ENCODE data around the gene PRM2. TPM values are rescaled to one million over a fixed set of nuclear protein-coding genes. Genes with fewer than 3 reads are reported as not detected.

The PRM2 gene
- total RNA-seq, 6 experiments from 2014 or later = not detected

DNA sequence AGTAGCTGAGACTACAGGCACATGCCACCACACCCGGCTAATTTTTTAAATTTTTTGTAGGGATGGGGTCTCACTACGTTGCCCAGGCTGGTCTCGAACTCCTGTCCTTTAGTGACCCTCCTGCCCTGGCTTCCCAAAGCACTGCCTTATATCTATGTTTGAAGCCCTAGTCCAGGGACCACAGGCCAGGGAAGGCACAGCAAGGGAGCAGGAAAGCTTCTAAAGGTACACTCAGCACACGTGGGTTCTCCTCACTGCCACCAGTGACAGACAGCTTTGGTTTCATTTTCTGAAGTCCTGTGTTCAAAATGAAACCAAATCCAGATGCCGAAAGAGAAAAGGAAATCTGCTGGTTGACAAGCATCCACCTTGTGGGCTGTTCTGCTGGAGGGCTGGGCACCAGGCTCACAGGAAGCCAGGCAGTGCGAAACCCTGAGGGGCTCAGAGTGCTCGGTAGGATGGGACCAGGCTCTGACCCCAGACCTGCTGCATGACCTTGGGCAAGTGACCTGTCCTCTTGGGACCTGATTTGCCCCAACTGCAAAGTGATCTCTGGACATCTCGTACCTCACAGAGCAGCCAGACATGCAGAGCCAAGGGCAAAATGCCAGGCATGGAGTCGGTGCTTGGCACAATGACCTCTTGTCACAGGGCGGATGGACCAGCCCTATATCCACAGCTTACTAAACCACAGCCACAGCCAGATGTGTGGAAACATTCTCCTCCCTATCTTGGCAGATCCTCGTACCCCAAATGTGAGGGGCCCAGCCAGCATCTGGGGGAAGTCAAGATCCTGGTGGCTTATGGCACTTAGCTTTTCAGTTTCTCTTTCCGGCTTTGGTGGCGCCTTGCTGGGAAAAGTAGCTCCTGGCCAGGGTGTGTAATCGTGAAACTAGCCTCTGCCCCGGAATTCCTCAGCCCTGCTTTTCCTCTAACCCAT is 17.5 kb downstream of the PRM2 start:
- TF ChIP-seq, protein P1, sequence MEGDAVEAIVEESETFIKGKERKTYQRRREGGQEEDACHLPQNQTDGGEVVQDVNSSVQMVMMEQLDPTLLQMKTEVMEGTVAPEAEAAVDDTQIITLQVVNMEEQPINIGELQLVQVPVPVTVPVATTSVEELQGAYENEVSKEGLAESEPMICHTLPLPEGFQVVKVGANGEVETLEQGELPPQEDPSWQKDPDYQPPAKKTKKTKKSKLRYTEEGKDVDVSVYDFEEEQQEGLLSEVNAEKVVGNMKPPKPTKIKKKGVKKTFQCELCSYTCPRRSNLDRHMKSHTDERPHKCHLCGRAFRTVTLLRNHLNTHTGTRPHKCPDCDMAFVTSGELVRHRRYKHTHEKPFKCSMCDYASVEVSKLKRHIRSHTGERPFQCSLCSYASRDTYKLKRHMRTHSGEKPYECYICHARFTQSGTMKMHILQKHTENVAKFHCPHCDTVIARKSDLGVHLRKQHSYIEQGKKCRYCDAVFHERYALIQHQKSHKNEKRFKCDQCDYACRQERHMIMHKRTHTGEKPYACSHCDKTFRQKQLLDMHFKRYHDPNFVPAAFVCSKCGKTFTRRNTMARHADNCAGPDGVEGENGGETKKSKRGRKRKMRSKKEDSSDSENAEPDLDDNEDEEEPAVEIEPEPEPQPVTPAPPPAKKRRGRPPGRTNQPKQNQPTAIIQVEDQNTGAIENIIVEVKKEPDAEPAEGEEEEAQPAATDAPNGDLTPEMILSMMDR (IDR thresholded peaks at IDR 0.05) = no peak
- no peak overlapping the region for H3K27ac Mint-ChIP-seq
- peaks cover 6% of the 10 kb centered on the region for H3K27me3 Mint-ChIP-seq (ENCODE audit: insufficient read depth)
- peaks cover 27% of the 10 kb centered on the region for H3K4me1 Mint-ChIP-seq (ENCODE audit: low read depth)
- peak overlapping the region; percentile 47; the same call in 1 of the 2 replicates for H3K4me3 Mint-ChIP-seq
- no peaks in the 10 kb centered on the region for H3K9me3 Mint-ChIP-seq
- no peak for DNase-seq
- no peaks in the 10 kb centered on the region for H3K36me3 Mint-ChIP-seq (ENCODE audit: low read depth)

GRCh38 chr16:11257131-11257938 is 18.9 kb downstream of the PRM2 start:
- H3K9me3 Mint-ChIP-seq = no peaks in the 10 kb centered on the region
- DNase-seq = peak; percentile 75
- H3K27me3 Mint-ChIP-seq (ENCODE audit: insufficient read depth) = peaks cover under 1% of the 10 kb centered on the region; the same call in 1 of the 2 replicates
- H3K36me3 Mint-ChIP-seq (ENCODE audit: low read depth) = no peaks in the 10 kb centered on the region
- H3K4me3 Mint-ChIP-seq = peak overlapping the region; percentile 97
- peak overlapping the region; percentile 99 for H3K27ac Mint-ChIP-seq
- TF ChIP-seq, protein P1 (IDR thresholded peaks at IDR 0.05) = peak; percentile 83
- peaks cover 40% of the 10 kb centered on the region for H3K4me1 Mint-ChIP-seq (ENCODE audit: low read depth)

DNA sequence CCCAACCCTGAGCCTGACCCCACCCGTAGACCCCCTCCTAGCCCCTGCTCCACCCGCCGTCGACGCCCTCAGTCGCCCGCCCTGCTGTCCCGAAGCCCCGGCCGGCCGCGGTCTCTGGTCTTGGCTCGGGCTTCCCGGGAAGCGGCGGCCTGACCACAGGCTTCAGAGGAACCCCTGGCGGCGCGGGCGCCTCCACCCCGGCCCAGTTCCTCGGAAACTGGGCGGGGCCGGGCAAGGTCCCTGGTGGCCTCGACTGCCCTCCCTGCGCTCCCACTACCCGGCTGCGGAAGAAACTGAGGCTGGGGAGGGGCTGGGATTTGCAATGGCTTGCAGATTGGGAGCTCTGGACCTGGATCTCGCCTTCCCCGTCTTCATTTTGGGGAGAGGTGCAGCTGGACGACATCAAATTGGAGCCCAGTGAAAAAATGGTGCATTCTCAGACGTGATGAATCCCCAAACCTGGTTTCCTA is 19.6 kb downstream of the PRM2 start:
- TF ChIP-seq, protein P1 (IDR thresholded peaks at IDR 0.05) = no peak
- peak overlapping the region; percentile 99 for H3K27ac Mint-ChIP-seq
- H3K9me3 Mint-ChIP-seq = no peaks in the 10 kb centered on the region
- no peaks in the 10 kb centered on the region; the same call in 1 of the 2 replicates for H3K36me3 Mint-ChIP-seq (ENCODE audit: low read depth)
- H3K4me3 Mint-ChIP-seq = peak overlapping the region; percentile 97
- peak; percentile 30 for DNase-seq
- peaks cover 47% of the 10 kb centered on the region for H3K4me1 Mint-ChIP-seq (ENCODE audit: low read depth)
- no peaks in the 10 kb centered on the region for H3K27me3 Mint-ChIP-seq (ENCODE audit: insufficient read depth)

DNA sequence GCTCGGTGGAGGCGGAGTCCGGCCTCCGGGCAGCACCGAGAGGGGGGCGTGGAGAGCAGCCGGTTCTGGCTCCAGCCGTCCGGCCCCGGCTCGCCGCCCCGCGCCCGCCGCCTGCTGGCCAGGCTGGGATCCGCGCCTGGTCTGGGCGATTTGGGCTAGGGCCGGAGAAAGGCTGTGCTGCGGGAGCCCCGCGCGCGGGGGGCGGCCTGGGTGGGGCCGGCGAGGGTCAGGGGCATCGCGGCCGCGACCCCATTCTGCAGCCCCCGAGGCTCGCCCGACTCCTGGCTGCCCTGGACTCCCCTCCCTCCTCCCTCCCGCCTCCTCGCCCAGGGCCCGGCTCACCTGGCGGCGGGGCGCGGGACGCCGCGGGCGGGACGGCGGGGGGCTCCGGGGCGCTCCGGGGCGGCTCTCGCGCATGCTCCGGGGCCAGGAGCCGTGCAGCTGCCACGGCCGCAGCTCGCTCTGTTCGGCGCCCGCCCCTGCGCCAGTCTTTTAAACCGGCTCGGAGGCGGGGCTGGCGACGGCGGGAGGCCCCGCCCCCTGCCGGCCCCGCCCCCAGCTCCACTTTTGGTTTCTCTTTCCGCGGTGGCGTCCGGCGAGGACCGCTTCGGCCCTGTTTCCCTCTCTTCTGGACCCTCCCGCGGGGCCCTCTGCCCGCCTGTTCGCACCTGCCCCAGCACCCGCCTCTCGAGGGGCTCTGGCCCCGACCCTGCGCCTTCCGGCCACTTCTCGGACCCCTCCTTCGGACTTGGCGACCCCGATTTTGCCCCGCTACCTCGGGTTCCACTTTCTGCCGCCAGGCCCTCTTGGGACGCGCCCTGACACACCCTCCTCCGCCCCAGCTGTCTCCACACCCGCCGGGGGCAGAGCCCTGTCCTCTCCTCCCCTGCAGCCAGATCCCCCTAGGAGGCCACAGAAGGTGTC is 20.3 kb downstream of the PRM2 start, which contains the start of gene SOCS1:
Gene SOCS1 (minus strand): TSS at position 468 of the 924 bp plus-strand sequence. CDS start 726 bp downstream, outside the sequence.
- DNase-seq = peak; percentile 79
- no peaks in the 10 kb centered on the region; the same call in 1 of the 2 replicates for H3K36me3 Mint-ChIP-seq (ENCODE audit: low read depth)
- no peaks in the 10 kb centered on the region for H3K27me3 Mint-ChIP-seq (ENCODE audit: insufficient read depth)
- peaks cover 48% of the 10 kb centered on the region for H3K4me1 Mint-ChIP-seq (ENCODE audit: low read depth)
- TF ChIP-seq, protein P1 (IDR thresholded peaks at IDR 0.05) = peak; percentile 98
- no peaks in the 10 kb centered on the region for H3K9me3 Mint-ChIP-seq
- H3K27ac Mint-ChIP-seq = peak within 1 kb of the TSS; percentile 99
- peak within 1 kb of the TSS; percentile 97 for H3K4me3 Mint-ChIP-seq
